GM12864 (cell line): ENCODE data around the gene NME8.

Source experiments
- DNase-seq: peaks from one replicate; pipeline ENCODE4 v3.0.0-alpha.2; 2011; ENCODE audit warnings: low read depth
- H3K4me3 ChIP-seq: 2 replicates; pipeline ENCODE4 v1.5.1; 2011; ENCODE audit warnings: mild to moderate bottlenecking, low read depth, low read length, control low read depth
- TF ChIP-seq, protein P1 (sequence below): IDR thresholded peaks from 2 replicates; pipeline ENCODE4 v1.5.1; 2011; ENCODE audit warnings: low read depth, mild to moderate bottlenecking, moderate library complexity, low read length, control low read depth, inconsistent platforms; ENCODE audit errors: missing control alignments

NME8 gene

DNA sequence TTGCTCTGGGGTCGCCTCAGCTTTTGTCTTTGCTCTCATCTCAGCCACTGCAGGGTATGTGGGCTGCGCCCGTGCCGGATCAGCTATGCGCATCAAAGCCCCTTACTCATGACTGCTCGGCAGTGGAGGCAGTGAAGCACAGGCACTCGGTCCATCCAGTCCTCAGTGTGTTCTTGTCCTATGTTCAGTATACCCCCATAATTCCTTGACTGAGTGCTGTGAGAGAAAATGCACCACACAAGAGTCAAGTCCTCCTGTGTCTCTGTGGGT is 99.5 kb downstream of the NME8 start:
- no peak overlapping the region for H3K4me3 ChIP-seq
- DNase-seq, result no peak
- TF ChIP-seq, protein P1, sequence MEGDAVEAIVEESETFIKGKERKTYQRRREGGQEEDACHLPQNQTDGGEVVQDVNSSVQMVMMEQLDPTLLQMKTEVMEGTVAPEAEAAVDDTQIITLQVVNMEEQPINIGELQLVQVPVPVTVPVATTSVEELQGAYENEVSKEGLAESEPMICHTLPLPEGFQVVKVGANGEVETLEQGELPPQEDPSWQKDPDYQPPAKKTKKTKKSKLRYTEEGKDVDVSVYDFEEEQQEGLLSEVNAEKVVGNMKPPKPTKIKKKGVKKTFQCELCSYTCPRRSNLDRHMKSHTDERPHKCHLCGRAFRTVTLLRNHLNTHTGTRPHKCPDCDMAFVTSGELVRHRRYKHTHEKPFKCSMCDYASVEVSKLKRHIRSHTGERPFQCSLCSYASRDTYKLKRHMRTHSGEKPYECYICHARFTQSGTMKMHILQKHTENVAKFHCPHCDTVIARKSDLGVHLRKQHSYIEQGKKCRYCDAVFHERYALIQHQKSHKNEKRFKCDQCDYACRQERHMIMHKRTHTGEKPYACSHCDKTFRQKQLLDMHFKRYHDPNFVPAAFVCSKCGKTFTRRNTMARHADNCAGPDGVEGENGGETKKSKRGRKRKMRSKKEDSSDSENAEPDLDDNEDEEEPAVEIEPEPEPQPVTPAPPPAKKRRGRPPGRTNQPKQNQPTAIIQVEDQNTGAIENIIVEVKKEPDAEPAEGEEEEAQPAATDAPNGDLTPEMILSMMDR, result no peak
